DLD1 (cell line): ENCODE measurements around the gene THOC6.

Source experiments
- in situ Hi-C: cut with HindIII; loops from 2 replicates; pipeline ENCODE4 v1.10.0; 2017; ENCODE audit warnings: low sequenced_read_pairs

THOC6 gene

GRCh38 chr16:3014971-3015370 lies 8.9 kb upstream of the THOC6 start:
- in situ Hi-C loops, result no loop called here

- in situ Hi-C loops, result no loop called here
Observed at GRCh38 chr16:3015865-3016521, 7.8 kb upstream of the THOC6 start.

GRCh38 chr16:3017344-3017743 lies 6.5 kb upstream of the THOC6 start:
- in situ Hi-C loops, result no loop called here

- in situ Hi-C loops, result no loop called here
Observed at GRCh38 chr16:3017794-3018506, 5.9 kb upstream of the THOC6 start, which contains the start of gene CLDN6. Gene CLDN6 (minus strand): TSS chr16:3018183. CDS start chr16:3016021, 2,162 bp downstream.

GRCh38 chr16:3019594-3020246 lies 4.1 kb upstream of the THOC6 start:
- in situ Hi-C loops, result no loop called here

- in situ Hi-C loops, result no loop called here
Observed at GRCh38 chr16:3020247-3020603, 3.6 kb upstream of the THOC6 start, which contains the start of gene TNFRSF12A. Gene TNFRSF12A (plus strand): TSS chr16:3020368. CDS start chr16:3020398, 30 bp downstream.

- in situ Hi-C loops, result no loop called here
Observed at GRCh38 chr16:3020604-3021448, 3.0 kb upstream of the THOC6 start.

- in situ Hi-C loops, result no loop called here
Observed at GRCh38 chr16:3021449-3022207, 2.2 kb upstream of the THOC6 start.

GRCh38 chr16:3022208-3022683 lies 1.6 kb upstream of the THOC6 start:
- in situ Hi-C loops, result no loop called here

- in situ Hi-C loops, result no loop called here
Observed at GRCh38 chr16:3022684-3023414, 986 bp upstream of the THOC6 start.

GRCh38 chr16:3023415-3023668 lies 493 bp upstream of the THOC6 start:
- in situ Hi-C loops, result no loop called here

GRCh38 chr16:3025032-3026002 lies 1.5 kb downstream of the THOC6 start:
- in situ Hi-C loops, result no loop called here

GRCh38 chr16:3026003-3026378 lies 2.2 kb downstream of the THOC6 start:
- in situ Hi-C loops, result no loop called here

GRCh38 chr16:3026609-3027488 lies 3.0 kb downstream of the THOC6 start:
- in situ Hi-C loops, result no loop called here

GRCh38 chr16:3027489-3027795 lies 3.6 kb downstream of the THOC6 start:
- in situ Hi-C loops, result no loop called here

- in situ Hi-C loops, result no loop called here
Observed at GRCh38 chr16:3027983-3028715, 4.3 kb downstream of the THOC6 start.

- in situ Hi-C loops, result no loop called here
Observed at GRCh38 chr16:3028716-3029319, 5.0 kb downstream of the THOC6 start.
